HG02943 (cell line): ENCODE data around the gene AGAP3.

Source experiments
- ATAC-seq: cut with Tn5 transposase; IDR thresholded peaks from one replicate; pipeline ENCODE4 v1.9.1; 2021; ENCODE audit warnings: mild to moderate bottlenecking, low read depth, moderate library complexity; ENCODE audit not compliant: unreplicated experiment

AGAP3 gene

DNA sequence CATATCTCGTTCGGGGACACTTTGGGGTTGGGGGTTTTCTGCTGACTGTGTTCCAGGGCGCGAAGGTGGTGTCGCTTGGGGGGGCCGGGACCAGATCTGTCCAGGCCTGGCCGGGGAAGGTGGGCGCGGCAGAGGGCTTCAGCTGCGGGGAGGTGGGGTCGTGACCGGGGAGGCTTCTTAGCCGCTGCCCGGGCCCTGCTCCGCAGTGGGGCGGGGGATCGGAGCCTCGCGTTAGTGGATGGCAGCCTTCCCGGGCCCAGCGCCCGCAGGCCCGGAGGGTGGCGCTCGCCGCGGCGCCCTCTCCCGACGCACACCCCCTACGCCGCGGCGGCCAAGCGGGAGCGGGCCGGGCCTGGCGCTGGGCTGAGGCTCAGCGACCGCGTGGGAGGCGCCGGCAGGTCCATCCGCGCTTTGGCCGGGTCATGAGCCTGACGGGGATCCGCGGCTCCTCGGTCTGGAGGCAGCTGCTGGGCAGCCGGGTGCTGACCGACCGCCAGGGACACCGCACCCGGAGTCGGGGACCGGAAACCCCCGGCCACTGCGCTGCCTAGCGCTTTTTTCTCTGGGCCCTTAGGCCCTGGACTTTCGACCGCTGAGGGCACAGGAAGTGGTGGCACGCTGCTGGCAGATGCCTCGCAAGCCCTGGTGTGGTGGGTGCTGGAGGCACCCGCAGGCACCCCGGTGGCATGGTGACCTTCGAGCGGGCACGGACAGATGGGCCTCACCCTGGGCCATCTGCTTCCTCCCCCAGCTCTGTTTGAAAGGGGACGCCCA, 1.2 kb downstream of the AGAP3 start:
- peak; percentile 39 for ATAC-seq

- no peak for ATAC-seq
These were observed 2.0 kb downstream of the AGAP3 start for GRCh38 chr7:151088019-151088855.

DNA sequence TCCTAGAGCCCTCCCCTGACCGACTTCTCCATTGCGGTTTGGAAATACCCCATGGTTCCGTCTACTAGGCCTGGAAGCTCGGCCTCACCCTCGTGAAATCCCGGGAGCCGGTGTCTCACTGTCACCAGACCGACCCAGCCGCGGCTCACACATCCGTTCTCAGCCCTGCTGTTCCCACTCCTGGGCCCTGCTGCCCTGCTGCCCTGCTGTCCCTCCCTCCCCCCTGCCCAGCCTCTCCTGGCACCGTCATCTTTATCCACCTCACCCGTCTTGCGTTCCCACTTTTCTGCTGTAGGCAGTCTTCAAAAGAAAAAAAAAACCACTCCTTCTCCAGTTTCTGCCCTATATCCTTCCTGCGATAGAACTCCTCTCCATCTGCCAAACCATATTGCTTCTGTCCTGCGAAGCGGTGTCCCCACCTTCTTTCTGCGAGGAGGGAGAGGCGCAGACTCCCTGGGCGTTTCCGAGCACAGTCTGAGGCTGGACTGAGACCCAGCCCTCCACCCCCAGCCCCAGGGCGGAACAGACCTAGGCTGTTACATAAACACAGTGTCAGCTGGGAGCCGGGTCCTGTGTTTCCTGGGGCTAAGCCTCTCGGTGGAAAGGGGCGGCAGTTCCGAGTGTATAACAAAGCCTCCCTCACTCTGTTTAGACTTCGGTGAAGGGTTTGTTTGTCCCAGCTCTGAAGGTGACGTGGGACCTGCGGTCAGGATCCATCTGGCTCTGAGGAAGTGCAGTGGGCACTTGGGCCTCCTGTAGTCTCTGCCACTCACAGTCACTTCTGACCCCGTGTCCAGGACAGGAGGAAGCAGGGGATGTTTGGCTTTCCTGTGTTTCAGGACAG, 2.8 kb downstream of the AGAP3 start:
- ATAC-seq: no peak

GRCh38 chr7:151089893-151090730, 3.8 kb downstream of the AGAP3 start:
- ATAC-seq: no peak

- ATAC-seq: no peak
These were observed 4.7 kb downstream of the AGAP3 start for GRCh38 chr7:151091003-151091402.

GRCh38 chr7:151091431-151091830, 5.2 kb downstream of the AGAP3 start:
- ATAC-seq: no peak

- no peak for ATAC-seq
These were observed 5.7 kb downstream of the AGAP3 start for GRCh38 chr7:151091988-151092387.

GRCh38 chr7:151093748-151094147, 7.5 kb downstream of the AGAP3 start:
- ATAC-seq: no peak

- no peak for ATAC-seq
These were observed 8.4 kb downstream of the AGAP3 start for GRCh38 chr7:151094675-151095074.

DNA sequence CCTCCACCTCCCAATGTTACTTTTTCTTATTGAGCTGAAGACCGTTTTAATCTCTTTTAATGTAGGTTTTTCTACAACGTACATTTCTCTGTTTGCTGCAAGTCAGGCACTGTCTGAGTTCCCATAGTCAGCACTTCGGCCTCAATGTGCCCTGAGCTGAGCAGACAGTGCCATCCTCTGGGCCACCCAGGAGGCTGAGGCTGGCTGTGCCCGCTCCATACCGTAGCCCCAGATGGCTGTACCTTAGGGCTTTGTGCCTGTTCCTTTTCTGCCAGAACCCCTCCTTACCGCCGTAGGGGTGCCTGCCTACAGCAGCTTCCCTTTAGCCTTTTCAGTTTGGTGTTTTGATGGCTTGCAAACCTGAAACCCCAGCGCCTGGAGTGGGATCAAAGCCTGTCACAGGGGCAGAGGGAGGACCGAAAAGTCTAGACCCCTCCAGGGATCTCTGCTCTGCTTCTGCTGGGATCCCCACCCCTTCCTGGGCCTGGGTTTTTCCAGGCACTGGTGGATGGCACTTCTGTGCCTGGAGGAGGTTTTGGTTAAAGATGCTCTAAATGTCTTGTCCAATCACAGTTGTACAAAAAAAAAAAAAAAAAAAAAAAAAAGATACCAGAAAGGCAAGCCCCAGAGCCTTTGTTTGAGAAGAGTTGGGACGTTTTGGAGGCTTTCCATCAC, 9.0 kb downstream of the AGAP3 start:
- no peak for ATAC-seq

- no peak for ATAC-seq
These were observed 9.7 kb downstream of the AGAP3 start for GRCh38 chr7:151095828-151096475.

DNA sequence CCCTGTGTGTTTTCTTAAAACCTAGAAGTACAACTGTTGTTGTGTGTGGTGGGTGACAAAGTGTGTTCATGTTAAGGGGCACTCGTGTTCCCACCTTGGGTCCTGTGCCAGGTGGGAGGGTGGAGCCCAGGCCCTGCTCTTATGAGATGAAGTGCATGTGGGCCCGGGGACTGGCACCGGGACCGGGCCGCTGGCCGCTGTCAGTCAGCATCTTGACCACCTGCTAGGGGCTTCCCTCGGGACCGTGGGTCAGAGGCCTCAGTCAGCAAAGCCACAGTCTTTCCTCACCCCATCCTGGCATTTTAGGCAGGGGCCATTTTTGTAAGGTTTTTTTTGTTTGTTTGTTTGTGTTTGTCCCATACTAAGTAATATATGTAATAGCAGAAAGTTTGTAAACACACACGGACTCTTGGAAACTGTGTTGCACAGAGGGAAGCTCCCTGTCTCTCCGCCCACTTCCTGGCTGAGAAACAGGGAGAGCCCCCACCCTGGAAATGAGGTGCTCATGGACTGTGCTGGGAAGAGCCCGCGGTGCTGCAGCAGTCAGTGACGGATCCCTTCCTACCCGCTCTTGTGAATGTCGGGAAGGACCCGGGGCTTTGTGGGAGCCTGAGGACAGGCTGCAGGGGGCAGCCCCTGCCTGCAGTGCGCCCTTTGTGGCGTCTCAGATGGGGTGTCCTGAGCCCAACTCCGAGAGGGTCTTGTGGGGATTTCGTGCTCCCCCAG, 13.4 kb downstream of the AGAP3 start:
- ATAC-seq: no peak

DNA sequence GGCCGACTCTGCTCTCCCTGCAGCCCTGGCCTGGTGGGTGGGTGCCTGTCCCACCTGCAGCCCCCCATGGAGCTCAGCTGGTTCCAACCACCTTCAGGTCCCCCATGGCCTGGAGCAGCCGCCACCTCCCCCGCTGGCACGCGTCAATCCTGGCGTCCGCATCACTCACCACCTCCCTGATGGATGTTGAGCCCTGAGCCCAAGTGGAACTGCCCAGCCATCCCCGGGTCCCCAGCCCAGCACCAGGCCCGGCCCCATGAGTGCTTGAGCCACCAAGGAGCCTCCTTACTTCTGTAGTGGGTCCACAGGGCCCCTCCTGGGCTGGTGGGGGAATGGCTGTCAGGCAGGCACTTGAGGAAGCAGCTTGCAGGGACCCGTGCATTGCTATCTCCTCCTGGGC, 14.6 kb downstream of the AGAP3 start:
- no peak for ATAC-seq

DNA sequence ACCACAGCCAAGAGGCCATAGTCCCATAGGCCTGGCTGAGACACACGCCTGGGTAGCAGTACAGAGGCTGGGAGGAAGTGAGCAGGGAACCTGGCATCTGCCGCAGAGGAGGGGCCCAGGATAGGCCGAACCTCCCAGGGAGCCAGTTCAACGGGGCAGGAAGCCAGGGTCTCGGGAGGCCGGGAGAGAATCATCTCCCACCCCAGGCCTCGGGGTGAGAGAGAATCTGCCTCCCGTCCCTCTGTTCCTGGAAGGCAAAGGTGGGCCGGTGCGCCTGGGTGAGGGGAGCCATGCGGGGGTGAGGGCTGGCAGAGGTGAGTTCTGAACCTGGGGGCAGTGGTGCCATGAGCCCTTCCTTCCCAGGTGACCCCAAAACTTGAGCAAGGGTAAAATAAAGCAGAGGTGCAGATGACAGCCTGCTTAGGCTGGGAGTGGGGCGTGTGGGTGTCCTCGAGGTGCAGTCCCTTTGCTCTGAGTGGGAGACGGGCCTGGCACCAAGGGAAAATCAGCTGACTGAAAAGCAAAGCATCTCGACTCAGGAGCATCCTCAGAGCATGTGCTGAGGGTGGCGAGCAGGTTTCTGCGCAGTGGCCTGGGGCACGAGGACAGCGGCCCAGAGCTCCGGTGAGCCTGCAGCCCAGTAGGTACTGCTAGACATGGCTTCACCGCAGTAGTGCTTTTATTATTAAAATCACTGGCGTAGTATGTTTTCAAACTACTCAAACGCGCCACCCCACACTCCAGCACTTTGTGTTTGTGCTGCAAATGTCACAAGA, 15.5 kb downstream of the AGAP3 start:
- no peak for ATAC-seq

DNA sequence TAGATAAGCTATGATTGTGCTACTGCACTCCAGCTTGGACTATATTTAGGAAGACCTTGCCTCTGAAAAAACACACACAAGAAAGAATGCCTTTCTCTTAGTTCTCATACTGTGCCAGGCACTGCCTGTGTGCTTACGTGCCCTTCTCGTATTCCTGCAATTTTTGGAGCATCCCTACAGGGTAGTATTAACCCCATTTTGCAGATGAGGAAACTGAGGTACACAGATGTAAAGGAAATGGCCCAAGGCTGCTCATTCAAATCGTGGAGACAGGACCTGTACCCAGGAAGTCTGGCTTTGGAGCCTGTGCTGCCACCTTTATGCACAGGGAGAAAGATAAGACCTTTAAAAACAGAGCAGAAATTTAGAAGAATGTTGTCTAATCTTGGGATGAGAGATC, 16.7 kb downstream of the AGAP3 start:
- no peak for ATAC-seq

DNA sequence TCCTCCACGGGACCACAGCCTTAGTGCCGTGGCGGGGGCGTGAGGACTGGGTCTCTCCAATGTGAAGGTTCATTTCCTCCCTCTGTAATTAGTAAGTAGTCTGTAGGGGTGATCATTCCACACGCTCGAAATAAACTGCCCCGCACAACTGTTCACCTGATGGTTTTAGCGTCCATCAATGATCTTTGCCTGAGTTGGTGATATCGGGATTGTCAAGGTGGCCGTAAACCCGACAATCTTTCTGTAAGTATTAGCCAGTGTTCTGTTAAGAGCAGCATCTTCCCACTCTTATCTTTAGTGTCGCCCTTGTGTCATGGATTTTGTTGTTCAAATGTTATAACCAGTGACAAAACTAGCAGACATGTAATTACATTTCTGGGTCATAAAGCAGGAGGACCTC, 17.7 kb downstream of the AGAP3 start:
- no peak for ATAC-seq

GRCh38 chr7:151104411-151105235, 18.3 kb downstream of the AGAP3 start:
- ATAC-seq: no peak
